ENCODE results near the gene CMTM2.
"Not testable (repeated sequence)": the region's sequence is repeated elsewhere in the genome, so short reads cannot be mapped to it uniquely, and the experiment has no call there.

Gene CMTM2

DNA sequence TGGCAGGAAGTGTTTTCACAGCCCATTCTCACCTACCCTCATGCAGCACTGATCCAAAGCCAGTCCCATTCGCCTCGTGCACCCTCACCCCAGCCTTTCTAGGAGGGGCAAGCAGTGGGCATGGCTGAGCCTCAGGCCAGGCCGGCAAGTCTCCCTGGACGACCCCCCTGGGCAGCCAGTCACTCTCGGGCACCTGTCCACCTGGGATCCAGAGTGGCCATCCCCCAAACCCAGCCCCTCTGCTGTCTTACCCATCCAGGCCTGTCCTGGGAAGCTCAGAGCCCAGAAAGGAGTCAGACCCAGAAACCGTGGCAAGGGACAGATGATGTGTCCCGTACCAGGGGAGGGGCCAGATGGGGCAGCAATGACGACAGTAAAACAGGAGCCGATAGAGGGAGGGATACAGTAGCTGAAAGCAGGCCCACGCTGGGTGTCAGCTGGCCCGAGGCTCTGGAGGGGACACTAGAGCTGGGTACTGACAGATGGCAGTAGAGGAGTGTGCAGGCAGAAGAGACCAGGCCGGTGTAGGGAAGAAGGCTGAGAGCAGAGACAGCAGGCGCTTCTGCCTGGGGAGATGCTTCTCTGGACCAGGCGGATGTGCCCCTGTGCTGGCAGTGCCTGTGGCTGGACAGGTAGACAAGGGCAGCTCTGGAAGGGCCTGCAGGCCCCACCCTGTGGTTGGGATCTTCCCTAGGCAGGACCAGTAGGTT, 31.0 kb downstream of the CMTM2 start:
- peak; percentile 93 for DNase-seq

DNA sequence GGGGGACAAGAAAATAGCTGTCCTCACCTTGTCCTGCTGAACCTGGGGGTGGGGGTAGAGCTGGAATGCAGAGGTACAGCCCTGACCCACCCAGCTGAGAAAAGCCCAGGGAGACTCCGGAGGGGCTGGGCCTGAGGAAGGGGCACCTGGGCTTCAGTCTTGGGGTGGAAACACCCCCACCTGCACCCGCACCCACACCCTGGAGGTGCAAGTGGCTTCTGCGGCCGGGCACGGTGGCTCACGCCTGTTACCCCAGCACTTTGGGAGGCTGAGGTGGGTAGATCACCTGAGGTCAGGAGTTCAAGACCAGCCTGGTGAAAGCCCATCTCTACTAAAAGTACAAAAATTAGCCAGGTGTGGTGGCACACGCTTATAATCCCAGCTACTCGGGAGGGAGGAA, 32.6 kb downstream of the CMTM2 start:
- not testable (repeated sequence) for DNase-seq

DNA sequence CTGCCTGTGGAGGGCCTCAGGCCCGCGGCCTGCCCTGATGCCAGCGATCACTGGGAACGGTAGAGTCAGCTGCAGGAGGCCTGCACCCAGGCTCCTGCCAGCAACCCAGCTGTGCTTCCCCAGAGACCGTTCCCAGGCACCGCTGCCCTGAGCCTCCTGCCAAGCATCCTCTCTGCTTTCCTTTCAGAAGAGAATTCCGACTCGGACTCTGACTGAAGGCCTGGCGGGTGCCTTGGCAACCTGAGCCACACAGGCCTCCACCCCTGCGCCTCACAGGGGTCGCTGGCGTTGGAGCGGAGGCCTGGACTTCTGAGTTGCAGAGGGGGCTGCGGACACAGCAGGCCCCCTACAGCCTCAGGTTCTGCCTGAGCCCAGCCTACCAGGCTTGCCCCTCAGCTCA, 33.2 kb downstream of the CMTM2 start:
- DNase-seq: no peak

- DNase-seq: no peak
These were observed 35.0 kb downstream of the CMTM2 start for GRCh38 chr16:66614161-66614802.

DNA sequence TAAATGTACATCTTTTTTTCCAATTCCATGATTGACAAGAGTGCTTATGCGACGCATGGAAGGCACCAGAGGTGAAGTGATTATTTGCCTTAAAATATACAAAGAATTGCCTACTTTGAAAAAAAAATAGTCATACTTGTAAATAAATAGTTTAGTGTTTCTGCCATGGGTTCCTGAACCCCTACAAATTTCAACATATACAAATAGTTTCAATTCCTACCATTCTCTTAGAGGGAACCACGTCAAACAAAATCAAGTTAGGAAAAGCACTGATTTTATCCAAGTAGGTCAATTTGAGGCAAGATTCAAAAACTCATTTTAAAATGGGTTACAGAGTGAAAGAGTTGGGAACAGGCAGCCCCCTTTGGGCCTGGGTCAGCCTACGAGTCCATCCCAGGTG, 36.9 kb downstream of the CMTM2 start:
- DNase-seq: no peak

DNA sequence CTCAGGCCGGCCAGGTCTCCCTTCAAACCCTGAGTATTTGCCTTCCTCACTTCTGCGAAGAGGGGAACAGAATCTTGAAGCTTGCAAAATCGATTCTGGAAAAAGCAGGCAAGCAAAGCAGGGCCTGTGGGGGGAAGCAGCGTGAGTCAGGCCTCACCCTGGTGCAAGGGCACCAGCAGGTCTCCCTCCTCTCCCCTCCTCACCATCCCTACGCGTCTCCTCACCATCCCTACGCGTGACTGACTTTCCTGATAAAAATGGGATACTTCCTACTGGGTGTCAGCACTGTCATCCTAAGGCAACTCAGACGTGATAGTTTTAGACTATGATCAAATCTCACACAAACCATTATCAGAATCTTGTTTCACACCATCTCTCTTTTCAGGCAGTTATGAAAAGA, 37.3 kb downstream of the CMTM2 start:
- DNase-seq: no peak

DNA sequence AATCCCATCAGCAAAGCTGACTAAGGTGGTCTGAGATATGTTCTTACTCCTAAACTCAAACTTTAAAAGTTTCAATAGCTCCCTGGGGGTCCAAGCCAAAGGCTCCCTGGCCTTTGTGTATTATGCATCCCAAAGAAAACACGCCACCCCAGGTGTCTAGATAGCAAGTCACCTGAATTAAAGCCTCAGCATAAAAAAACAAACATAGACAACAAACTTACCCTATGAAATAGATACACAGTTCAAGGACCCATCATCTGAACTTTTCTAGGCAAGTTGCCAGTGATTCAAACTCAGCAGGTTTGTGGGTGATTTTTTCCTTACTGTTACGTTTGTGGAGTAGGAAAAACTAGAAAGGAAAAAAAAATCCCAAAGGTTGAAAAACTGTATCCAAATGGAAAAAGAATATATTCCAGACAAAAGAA, 37.8 kb downstream of the CMTM2 start:
- DNase-seq: no peak

- no peak for DNase-seq
These were observed 38.5 kb downstream of the CMTM2 start for GRCh38 chr16:66617728-66618127.

DNA sequence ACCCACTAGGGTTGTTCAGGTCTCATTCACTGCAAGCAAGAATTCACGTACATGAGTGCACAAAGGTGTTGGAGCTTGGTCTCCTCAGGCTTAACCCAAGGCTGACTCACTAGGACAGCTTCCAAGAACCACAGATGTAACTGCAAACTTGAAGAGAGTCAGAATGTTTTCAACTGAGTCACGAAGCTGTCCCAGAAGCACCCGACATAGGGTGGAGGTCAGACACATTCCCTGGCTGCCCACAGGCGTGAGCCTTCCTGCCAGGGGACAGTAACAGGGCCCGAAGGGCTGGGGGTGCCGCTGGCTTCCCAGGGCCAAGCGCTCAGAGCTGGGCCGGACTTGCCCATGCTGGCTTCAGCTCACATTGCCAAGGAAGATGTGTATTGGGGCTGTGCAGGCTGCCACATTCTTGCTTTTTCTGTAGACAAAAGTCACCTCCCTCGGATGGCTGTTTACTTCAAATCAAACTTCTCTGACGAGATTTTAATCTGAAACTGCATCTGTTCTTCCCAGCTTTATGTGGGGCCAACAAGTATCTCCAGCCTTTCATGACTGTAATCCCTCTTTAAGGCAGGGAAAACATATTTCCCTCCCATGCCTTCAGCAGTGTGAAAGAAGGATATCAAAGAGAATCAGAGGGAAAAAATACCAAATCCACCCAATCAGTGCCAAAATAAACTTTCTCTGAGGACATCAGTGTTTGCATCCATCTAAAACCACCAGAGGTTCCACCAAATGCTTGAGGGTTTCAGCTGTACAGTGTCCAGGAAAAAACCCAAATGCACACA, 39.5 kb downstream of the CMTM2 start:
- no peak for DNase-seq

GRCh38 chr16:66619534-66620428, 40.5 kb downstream of the CMTM2 start:
- no peak for DNase-seq

GRCh38 chr16:66620429-66620795, 41.1 kb downstream of the CMTM2 start:
- DNase-seq: no peak

DNA sequence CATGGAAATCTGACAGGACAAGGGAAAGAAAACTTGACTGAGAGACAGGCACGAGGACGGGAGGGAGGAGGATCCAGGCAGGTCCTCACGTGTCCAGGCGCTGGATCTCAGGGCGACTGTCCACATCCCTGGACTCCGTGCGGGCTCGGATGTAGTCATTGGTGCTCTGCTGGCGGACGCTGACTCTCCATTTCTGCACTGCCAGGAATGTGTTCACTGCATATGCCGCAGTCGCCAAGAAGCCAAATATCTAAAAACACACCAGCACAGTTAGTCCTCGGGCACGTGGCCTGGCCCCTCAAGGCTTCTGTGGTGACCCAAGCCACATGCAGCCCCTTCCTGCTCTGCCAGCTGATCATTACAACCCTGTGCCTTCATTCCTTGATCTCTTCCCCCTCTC, 42.7 kb downstream of the CMTM2 start:
- no peak for DNase-seq

DNA sequence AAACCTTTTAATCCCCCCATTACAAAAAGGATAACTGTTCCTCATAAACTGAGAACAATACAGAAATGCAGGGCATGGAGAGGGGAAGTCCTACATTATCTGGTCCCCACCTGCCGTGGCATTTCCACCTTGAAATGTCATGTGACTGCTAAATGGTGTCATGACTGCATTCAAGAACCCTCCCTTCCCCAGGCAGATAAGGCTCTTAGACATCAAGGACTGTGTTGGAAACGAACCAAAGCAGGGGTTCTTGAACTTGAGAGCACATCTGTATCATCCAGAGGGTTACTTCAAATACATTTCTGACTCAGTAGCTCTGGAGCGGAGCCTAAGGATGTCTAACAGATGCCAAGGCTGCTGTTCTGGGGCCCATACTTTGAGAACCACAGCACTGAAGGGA, 43.6 kb downstream of the CMTM2 start:
- DNase-seq: no peak

GRCh38 chr16:66623755-66624154, 44.5 kb downstream of the CMTM2 start:
- DNase-seq: no peak

DNA sequence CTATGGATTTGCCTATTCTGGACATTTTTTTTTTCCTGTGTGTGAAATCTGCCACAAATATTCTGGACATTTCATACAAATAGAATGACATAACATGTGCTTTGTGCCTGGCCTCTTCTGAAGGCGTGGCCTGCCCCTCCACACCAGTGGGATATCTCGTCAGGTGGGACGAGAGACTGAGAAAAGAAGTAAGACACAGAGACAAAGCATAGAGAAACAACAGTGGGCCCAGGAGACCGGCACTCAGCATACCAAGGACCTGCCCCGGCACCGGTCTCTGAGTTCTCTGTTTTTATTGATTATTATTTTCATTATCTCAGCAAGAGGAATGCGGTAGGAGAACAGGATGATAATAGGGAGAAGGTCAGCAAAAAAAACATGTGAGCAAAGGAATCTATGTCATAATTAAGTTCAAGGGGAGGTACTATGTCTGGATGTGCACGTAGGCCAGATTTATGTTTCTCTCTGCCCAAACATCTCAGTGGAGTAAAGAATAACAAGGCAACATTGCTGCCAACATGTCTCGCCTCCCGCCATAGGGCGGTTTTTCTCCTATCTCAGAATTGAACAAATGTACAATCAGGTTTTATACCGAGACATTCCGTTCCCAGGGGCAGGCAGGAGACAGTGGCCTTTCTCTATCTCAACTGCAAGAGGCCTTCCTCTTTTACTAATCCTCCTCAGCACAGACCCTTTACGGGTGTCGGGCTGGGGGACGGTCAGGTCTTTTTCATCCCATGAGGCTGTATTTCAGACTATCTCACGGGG, 48.5 kb downstream of the CMTM2 start:
- not testable (repeated sequence) for DNase-seq

- no peak for DNase-seq
These were observed 50.6 kb downstream of the CMTM2 start for GRCh38 chr16:66629856-66630255.

DNA sequence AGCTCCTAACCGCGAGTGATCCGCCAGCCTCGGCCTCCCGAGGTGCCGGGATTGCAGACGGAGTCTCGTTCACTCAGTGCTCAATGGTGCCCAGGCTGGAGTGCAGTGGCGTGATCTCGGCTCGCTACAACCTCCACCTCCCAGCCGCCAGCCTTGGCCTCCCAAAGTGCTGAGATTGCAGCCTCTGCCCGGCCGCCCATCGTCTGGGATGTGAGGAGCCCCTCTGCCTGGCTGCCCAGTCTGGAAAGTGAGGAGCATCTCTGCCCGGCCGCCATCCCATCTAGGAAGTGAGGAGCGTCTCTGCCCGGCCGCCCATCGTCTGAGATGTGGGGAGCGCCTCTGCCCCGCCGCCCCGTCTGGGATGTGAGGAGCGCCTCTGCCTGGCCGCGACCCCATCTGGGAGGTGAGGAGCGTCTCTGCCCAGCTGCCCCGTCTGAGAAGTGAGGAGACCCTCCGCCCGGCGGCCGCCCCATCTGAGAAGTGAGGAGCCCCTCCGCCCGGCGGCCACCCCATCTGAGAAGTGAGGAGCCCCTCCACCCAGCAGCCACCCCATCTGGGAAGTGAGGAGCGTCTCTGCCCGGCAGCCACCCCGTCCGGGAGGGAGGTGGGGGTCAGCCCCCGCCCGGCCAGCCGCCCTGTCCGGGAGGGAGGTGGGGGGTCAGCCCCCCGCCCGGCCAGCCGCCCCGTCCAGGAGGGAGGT, 51.4 kb downstream of the CMTM2 start:
- DNase-seq: not testable (repeated sequence)

DNA sequence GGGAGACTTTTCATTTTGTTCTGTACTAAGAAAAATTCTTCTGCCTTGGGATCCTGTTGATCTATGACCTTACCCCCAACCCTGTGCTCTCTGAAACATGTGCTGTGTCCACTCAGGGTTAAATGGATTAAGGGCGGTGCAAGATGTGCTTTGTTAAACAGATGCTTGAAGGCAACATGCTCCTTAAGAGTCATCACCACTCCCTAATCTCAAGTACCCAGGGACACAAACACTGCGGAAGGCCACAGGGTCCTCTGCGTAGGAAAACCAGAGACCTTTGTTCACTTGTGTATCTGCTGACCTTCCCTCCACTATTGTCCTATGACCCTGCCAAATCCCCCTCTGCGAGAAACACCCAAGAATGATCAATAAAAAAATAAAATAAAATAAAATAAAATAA, 52.3 kb downstream of the CMTM2 start:
- DNase-seq: not testable (repeated sequence)

GRCh38 chr16:66634527-66635196, 55.4 kb downstream of the CMTM2 start:
- DNase-seq: no peak

GRCh38 chr16:66635406-66635805, 56.1 kb downstream of the CMTM2 start:
- no peak for DNase-seq

DNA sequence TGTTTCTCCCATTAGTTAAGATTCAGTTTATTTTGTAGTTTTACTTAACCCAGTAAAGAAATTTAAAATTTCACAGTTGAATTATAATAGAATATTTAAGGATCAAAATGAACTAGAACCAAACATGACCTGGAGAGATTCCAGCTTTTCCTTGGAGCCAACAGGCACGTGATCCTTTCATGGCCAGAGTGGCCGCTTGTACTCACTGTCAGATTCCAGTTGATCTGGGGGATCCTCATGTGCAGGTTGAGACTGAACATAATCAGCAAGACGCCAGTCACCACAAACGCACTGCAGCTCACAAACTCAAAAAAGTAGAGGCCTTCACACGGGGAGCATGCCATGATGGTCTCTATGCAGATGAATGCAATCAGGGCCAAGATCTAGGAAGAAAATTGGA, 56.9 kb downstream of the CMTM2 start:
- no peak for DNase-seq
